ENCODE data around the gene KLHL10.

KLHL10 gene

GRCh38 chr17:41885733-41886132 lies 48.1 kb downstream of the KLHL10 start:
- no peak for DNase-seq (ENCODE audit: low read depth in 2 of 2)
- H3K4me3 ChIP-seq (replicated peaks in 1 of 2; ENCODE audit: low read depth in 2 of 2, low read length in 2 of 2): no peak overlapping the region
- TF ChIP-seq CTCF (IDR thresholded peaks at IDR 0.05; ENCODE audit: low read depth, low read length): peak; percentile 5

GRCh38 chr17:41888332-41888965 lies 50.8 kb downstream of the KLHL10 start:
- H3K4me3 ChIP-seq (replicated peaks in 1 of 2; ENCODE audit: low read depth in 2 of 2, low read length in 2 of 2): no peak overlapping the region
- no peak for DNase-seq (ENCODE audit: low read depth in 2 of 2)
- no peak for TF ChIP-seq CTCF (IDR thresholded peaks at IDR 0.05; ENCODE audit: low read depth, low read length)

- no peak overlapping the region for H3K4me3 ChIP-seq (replicated peaks in 1 of 2; ENCODE audit: low read depth in 2 of 2, low read length in 2 of 2)
- no peak for TF ChIP-seq CTCF (IDR thresholded peaks at IDR 0.05; ENCODE audit: low read depth, low read length)
- peak in 1 of 2 donors; percentile 25 for DNase-seq (ENCODE audit: low read depth in 2 of 2)
Measured at GRCh38 chr17:41891135-41892020, 53.8 kb downstream of the KLHL10 start.

- TF ChIP-seq CTCF (IDR thresholded peaks at IDR 0.05; ENCODE audit: low read depth, low read length): no peak
- no peak for DNase-seq (ENCODE audit: low read depth in 2 of 2)
Measured at GRCh38 chr17:41892021-41892376, 54.4 kb downstream of the KLHL10 start.

GRCh38 chr17:41893384-41893783 lies 55.8 kb downstream of the KLHL10 start:
- DNase-seq (ENCODE audit: low read depth in 2 of 2): no peak
- TF ChIP-seq CTCF (IDR thresholded peaks at IDR 0.05; ENCODE audit: low read depth, low read length): no peak
- H3K4me3 ChIP-seq (replicated peaks in 1 of 2; ENCODE audit: low read depth in 2 of 2, low read length in 2 of 2): no peak overlapping the region

More at GRCh38 chr17:41892021-41892376, 54.4 kb downstream of the KLHL10 start:
- H3K4me3 ChIP-seq (replicated peaks in 1 of 2; ENCODE audit: low read depth in 2 of 2, low read length in 2 of 2): no peak overlapping the region

- no peak overlapping the region for H3K4me3 ChIP-seq (replicated peaks in 1 of 2; ENCODE audit: low read depth in 2 of 2, low read length in 2 of 2)
- TF ChIP-seq CTCF (IDR thresholded peaks at IDR 0.05; ENCODE audit: low read depth, low read length): no peak
- peak; percentile 71 to 74 for DNase-seq (ENCODE audit: low read depth in 2 of 2)
Measured at GRCh38 chr17:41894791-41895331, 57.2 kb downstream of the KLHL10 start.

Measured in cardiac fibroblast (primary cell).